Hematopoietic multipotent progenitor cell treated with erythropoietin and hydrocortisone succinate and interleukin-3 and kit ligand, for 6 days (in vitro differentiated cells): Measurements from ENCODE around the gene TGFA.
"Not testable (repeated sequence)": the region's sequence is repeated elsewhere in the genome, so short reads cannot be mapped to it uniquely, and the experiment has no call there.

ENCODE experiments used
- DNase-seq: peaks from one replicate; pipeline ENCODE4 v3.0.0-alpha.2; 2015

TGFA gene

GRCh38 chr2:70494293-70494886 lies 59.2 kb downstream of the TGFA start:
- DNase-seq: no peak

GRCh38 chr2:70490381-70490780 lies 63.2 kb downstream of the TGFA start:
- DNase-seq: no peak

- no peak for DNase-seq
Measured at GRCh38 chr2:70489165-70489564, 64.5 kb downstream of the TGFA start.

- DNase-seq: no peak
Measured at GRCh38 chr2:70484086-70484485, 69.5 kb downstream of the TGFA start.

GRCh38 chr2:70482401-70482800 lies 71.2 kb downstream of the TGFA start:
- DNase-seq: no peak

- DNase-seq: no peak
Measured at GRCh38 chr2:70480468-70480867, 73.2 kb downstream of the TGFA start.

- peak; percentile 52 for DNase-seq
Measured at GRCh38 chr2:70479816-70480215, 73.8 kb downstream of the TGFA start.

- DNase-seq: no peak
Measured at GRCh38 chr2:70477441-70477844, 76.2 kb downstream of the TGFA start.

- peak; percentile 38 for DNase-seq
Measured at GRCh38 chr2:70475266-70475665, 78.4 kb downstream of the TGFA start.

- no peak for DNase-seq
Measured at GRCh38 chr2:70474256-70474848, 79.3 kb downstream of the TGFA start.

- peak; percentile 63 for DNase-seq
Measured at GRCh38 chr2:70473101-70473722, 80.4 kb downstream of the TGFA start.

- peak; percentile 56 for DNase-seq
Measured at GRCh38 chr2:70472221-70472890, 81.3 kb downstream of the TGFA start.

GRCh38 chr2:70471129-70471528 lies 82.5 kb downstream of the TGFA start:
- DNase-seq: no peak

GRCh38 chr2:70469961-70470360 lies 83.7 kb downstream of the TGFA start:
- DNase-seq: no peak

- DNase-seq: no peak
Measured at GRCh38 chr2:70469435-70469834, 84.2 kb downstream of the TGFA start.

GRCh38 chr2:70468878-70469277 lies 84.7 kb downstream of the TGFA start:
- DNase-seq: peak; percentile 49

- peak; percentile 50 for DNase-seq
Measured at GRCh38 chr2:70467831-70468779, 85.5 kb downstream of the TGFA start.

GRCh38 chr2:70467237-70467636 lies 86.4 kb downstream of the TGFA start:
- no peak for DNase-seq

GRCh38 chr2:70466647-70467046 lies 87.0 kb downstream of the TGFA start:
- DNase-seq: not testable (repeated sequence)

GRCh38 chr2:70463997-70464396 lies 89.6 kb downstream of the TGFA start:
- DNase-seq: no peak

GRCh38 chr2:70463581-70463980 lies 90.0 kb downstream of the TGFA start:
- DNase-seq: no peak

GRCh38 chr2:70461981-70462876 lies 91.4 kb downstream of the TGFA start:
- no peak for DNase-seq
